Stimulated activated CD4-positive, alpha-beta T cell treated with anti-CD3 and anti-CD28 coated beads, Interleukin-1b, Interleukin-23, amount 100 ng/mL, for 4 hours (primary cell): Measurements from ENCODE around the gene CD40.
"Not testable (repeated sequence)": the region's sequence is repeated elsewhere in the genome, so short reads cannot be mapped to it uniquely, and the experiment has no call there.

Experiments used
- DNase-seq, 2 donors: peaks; one replicate each; pipeline ENCODE4 v3.0.0-alpha.2; 2020; ENCODE audit warnings: low read depth in 2 of 2

The CD40 gene

DNA sequence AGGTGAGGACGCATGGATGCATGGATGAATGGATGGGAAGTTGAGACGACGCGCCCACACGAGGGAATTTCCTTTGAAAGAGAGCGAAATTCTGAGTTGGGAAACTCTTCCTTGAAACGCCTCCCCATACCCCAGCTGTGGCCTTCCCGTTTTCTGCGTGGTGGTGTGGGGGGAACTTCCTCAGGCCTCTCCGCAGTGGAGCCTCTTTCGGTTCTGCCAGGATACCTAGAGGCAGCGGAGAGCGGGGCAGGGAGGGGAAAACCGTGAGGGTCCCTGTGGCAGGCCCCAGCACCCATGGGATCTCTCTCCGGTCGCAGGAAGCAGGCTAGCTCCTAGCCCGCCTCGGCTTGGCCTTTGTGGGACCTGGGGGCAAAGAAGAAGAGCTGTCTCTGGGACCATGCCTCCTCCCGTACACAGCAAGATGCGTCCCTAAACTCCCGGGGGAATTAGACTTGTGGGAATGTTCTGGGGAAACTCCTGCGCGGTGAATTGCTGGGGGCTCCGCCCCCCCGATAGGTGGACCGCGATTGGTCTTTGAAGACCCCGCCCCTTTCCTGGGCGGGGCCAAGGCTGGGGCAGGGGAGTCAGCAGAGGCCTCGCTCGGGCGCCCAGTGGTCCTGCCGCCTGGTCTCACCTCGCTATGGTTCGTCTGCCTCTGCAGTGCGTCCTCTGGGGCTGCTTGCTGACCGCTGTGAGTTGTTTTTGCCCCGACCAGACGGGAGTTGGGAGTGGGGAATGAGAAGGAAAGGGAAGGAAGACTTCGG lies at the start of gene CD40:
Gene CD40 (plus strand): TSS at position 611 of the 764 bp plus-strand sequence. CDS start 30 bp downstream, at position 641.
- peak; percentile 62 to 72 for DNase-seq

DNA sequence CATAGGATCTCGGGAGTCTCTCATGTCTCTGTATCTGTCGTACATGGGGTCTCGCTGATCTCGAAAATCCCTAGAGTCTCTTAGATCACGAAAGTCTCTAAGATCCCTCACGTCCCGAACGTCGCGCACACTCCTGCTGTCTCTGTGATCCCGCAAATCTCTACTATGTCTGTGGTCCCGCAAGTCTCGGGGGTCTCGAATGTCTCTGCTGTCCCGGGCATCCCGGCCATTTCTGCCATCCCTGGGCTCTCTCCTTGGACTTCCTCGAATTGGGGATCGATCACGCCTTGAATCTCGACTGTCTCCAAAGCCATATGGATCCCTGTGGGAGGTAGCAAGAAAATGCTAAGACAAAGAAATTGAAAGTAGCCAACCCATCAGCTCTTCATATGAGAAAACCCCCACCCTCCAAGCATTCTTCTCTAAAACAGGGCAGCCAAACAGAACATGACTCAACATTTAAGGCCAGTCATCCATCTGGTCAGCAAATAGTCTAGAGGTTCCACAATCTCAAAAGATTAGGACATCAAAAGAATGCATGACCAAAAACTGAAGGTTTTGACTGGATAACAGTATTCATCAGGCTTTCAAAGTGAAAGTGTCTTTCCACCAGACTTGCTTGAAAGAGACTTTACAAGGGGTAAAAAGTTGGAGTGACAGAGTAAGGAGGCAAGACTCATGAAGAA lies 47.8 kb upstream of the CD40 start:
- DNase-seq, result no peak

DNA sequence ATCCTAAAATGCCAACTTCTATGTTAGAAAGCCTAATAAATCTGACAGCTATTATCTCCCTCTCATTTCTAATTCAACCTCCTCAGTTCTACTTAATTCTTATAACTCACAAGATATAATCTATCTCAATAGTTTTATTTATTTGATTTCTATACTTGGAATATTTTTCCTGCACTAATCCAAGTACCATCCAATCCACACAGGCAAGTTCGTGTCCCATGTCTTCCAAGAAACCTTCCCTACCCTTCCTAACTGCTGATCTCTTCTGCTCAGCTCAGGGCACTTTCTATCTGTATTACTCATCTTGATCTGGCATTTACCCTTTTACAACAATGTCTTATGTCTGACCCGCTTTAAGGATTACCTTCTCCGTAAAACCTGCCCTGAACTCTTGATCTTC lies 46.5 kb upstream of the CD40 start:
- no peak for DNase-seq

GRCh38 chr20:46073024-46073423 lies 45.1 kb upstream of the CD40 start:
- no peak for DNase-seq

DNA sequence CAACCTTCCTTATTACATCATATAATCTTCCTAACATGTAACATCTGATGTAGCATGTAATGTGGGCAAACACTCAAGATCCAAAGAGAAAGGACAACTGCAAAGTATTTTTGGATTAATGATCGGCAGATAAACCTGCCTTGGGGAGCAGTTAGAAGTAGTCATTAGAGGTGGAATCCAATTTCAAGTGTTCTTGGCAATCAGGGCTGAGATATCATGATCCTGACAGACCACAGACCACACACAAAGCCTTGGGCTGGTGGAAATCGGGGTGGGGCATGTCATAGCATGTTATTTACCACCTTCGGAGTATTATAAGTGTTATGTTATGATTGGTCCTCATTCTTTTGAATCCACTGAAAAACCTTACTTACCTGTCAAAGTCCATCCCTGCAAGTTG lies 44.7 kb upstream of the CD40 start:
- DNase-seq, result no peak

GRCh38 chr20:46074006-46074405 lies 44.1 kb upstream of the CD40 start:
- no peak for DNase-seq

GRCh38 chr20:46076806-46077205 lies 41.3 kb upstream of the CD40 start:
- DNase-seq, result no peak

DNA sequence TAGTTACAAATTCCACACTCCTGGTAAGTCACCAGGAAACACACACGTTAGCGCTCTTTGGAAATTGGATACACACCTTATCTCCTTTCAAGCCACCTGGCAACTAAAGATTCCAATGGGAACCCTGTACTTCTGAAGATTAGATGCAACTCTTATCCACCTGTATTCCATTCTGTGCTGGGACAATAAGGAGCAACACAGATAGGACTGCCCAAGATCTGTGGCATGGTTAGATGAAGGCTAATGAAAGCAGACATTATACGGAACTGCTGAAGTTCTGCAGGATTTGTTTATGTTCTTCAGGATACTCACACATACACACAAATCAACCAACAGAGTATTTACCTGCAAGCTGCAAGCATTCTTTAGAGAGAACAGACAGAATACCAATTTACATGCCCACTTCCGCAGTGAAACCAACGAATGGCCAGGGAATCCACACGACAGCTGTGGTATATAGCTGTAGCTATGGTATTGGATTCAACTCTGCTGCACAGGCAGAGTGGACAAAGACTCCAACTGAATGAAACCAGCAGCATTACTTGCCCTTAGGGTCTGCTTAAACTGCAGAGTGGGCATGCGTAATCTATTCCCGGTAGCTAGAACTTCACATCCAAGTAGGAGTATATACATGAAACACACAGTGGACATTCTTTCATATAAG lies 40.3 kb upstream of the CD40 start:
- no peak for DNase-seq

- DNase-seq, result no peak
Measured at GRCh38 chr20:46078954-46079353, 39.2 kb upstream of the CD40 start.

DNA sequence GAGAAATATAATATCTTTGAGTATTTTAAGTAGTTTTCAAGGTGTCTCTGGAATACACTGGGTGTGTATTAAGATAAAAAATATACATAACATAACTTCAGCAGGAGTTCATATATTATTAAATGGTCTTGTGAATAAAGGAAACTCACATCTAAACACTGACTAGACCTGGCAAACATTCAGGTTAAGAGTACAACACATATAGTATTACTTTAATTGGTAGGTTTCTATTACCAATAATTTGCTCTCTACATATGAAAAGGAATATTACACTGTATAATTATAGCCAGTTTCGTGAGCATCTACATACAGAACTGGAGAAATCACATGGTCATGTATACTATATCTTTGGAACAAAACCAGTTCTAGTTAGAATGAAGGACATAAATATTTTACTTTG lies 37.0 kb upstream of the CD40 start:
- no peak for DNase-seq

DNA sequence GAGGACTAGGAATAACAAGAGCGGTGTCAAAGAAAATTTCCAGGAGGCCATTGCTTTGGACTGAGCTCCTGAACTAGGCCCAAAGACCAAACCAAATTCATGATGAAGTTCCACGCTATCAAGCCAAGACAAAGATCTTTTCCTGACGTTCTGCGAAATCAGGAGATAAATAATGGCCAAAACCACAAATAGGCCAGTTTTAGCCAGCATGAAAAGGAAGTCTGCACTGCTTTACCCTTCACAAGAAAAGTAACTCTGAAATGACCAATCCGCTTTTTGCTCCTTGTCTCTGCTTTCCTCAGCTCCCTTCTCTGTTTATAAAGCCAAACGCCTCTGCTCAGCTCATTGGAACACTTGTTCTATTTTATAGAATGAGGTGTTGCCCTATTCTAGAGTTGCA lies 35.0 kb upstream of the CD40 start:
- no peak for DNase-seq

GRCh38 chr20:46083531-46084061 lies 34.5 kb upstream of the CD40 start:
- no peak for DNase-seq

- DNase-seq, result no peak
Measured at GRCh38 chr20:46084805-46085178, 33.3 kb upstream of the CD40 start.

DNA sequence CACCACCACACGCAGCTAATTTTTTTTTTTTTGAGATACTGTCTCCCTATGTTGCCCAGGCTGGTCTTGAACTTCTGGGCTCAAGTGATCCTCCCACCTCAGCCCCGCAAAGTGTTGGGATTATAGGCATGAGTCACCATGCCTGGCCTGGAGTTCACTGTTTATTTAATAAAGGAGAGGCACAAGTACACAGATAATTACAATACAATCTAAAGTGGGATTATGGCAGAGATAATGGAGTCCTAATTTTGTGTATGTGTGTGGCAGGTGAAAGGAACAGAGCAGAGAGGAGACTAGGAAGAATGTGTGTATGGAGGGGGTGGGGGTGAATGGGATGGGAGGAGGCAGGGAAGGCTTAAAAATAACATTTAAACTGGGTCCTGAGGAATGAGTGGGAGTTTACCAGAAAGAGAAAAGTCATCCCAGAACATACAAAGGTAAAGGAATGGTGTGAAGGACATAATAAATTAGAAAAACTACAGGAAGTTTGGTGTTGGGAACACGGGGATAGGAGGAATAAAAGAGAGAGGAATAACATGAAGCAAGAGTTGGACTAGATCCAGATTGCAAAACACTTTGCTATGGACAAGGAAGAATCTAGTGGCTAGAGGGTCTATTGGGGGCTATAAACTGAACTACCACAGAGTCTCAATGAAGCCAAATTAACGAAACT lies 32.8 kb upstream of the CD40 start:
- DNase-seq, result no peak

- no peak for DNase-seq
Measured at GRCh38 chr20:46087161-46087560, 31.0 kb upstream of the CD40 start.

DNA sequence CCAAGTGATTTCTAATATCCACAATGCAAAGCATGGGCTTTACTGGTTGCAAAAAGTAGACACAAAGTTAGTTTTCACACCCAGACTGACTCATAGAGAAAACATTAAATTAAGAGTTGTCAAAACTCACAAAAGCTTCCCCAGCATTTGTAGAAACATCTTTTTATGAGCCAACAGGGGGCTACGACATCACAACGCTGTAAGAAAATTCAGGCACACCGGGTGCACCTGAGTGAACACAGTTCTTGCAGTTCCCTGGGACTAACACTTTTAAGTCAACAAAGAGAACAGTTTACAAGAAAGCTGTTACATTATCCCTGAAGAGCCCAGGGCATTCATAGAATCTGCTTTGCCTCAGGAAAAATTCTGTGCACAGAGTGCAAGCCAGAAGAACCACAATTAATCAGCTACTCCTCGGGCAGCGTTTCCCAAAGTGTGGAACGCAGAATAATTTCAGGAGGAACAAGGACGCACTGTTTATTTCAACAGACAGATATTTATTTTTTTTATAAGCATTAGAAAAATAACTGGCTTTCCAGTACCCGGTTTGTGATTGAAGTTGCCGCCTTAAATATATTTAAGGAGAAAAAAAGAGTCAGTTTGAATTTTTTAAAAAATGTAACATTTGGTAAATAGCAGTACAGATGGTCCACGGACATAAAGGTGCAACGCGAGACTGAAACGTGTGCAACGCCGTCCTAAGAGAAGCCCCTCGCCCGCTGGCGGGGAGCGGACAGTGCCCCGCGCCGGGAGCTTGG lies 29.5 kb upstream of the CD40 start:
- no peak for DNase-seq

GRCh38 chr20:46089167-46089416 lies 29.0 kb upstream of the CD40 start:
- no peak for DNase-seq

DNA sequence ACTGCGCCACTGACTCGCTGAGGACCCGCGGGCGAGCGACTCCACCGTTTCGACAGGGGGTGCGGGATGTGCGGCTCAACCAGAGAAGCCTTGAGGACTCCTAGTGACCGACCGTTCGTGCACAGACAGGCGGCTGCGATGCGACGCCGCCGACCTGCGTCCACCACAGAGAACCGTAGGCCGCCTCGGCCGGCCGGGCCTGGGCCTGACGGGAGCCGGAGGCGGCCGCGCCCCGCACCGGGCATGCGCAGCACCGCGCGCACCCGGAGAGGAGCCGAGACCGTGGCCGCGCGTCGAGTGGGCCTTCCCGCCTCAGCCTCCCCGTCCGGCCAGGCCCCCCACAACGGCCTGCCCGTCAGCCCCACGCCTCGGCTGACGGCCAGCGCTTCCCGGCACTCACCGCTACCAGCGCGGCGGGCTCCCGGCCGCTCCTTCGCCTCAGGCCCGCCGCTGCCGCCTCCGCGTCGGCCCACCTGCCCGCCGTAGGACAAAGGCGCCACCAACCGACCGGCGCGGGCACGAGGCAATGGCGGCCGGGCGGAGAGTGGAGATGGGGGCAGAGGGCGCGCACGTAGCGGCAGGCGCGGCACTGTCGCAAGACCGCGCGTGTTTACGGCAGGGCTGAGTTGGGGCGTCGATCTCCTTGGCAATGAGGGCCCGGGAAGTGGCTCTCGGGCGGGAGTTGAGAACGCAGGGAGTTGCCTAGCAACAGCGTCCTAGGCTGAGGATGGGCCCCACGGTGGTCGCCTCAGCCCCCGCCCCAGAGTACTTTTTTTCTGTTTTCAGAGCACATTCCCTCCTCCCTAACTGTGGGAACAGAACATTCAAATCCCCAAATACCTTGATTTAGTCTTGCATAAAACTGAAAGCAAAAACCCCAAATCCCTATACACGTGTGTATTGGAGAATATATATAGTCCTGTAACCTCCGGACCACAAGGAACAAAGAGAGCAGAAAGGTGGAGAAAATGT lies 28.4 kb upstream of the CD40 start, which contains the start of gene NCOA5:
Gene NCOA5 (minus strand): TSS at position 546 of the 972 bp plus-strand sequence. CDS start 10,538 bp downstream, outside the sequence.
- DNase-seq, result peak; percentile 88 to 90

GRCh38 chr20:46091622-46092535 lies 26.2 kb upstream of the CD40 start:
- DNase-seq, result not testable (repeated sequence)
